CD4-positive, alpha-beta T cell treated with Interleukin-17A for 1 hour (primary cell): ENCODE measurements around the gene TERT.
"Not testable (repeated sequence)": the region's sequence is repeated elsewhere in the genome, so short reads cannot be mapped to it uniquely, and the experiment has no call there.

ENCODE experiments used
- DNase-seq: peaks from one replicate; pipeline ENCODE4 v3.0.0-alpha.2; 2020

The TERT gene

GRCh38 chr5:1231354-1231905, 63.4 kb downstream of the TERT start:
- DNase-seq, result no peak

GRCh38 chr5:1230551-1230950, 64.3 kb downstream of the TERT start:
- no peak for DNase-seq

GRCh38 chr5:1229822-1230221, 65.0 kb downstream of the TERT start:
- no peak for DNase-seq

- DNase-seq, result not testable (repeated sequence)
These were observed 65.8 kb downstream of the TERT start for GRCh38 chr5:1229023-1229422.

GRCh38 chr5:1228120-1228519, 66.7 kb downstream of the TERT start:
- no peak for DNase-seq

GRCh38 chr5:1227667-1228066, 67.2 kb downstream of the TERT start:
- no peak for DNase-seq

GRCh38 chr5:1226839-1227581, 67.9 kb downstream of the TERT start:
- DNase-seq, result no peak

- no peak for DNase-seq
These were observed 68.6 kb downstream of the TERT start for GRCh38 chr5:1226231-1226630.

- no peak for DNase-seq
These were observed 69.8 kb downstream of the TERT start, which contains the start of gene SLC6A18 for GRCh38 chr5:1225081-1225480. Gene SLC6A18 (plus strand): TSS chr5:1225381. CDS start chr5:1225478, 97 bp downstream.

- no peak for DNase-seq
These were observed 70.2 kb downstream of the TERT start for GRCh38 chr5:1224631-1225030.

- DNase-seq, result no peak
These were observed 71.6 kb downstream of the TERT start for GRCh38 chr5:1223278-1223670.

GRCh38 chr5:1222621-1223277, 72.1 kb downstream of the TERT start:
- DNase-seq, result no peak

- no peak for DNase-seq
These were observed 72.7 kb downstream of the TERT start for GRCh38 chr5:1222147-1222546.

GRCh38 chr5:1221721-1222120, 73.1 kb downstream of the TERT start:
- no peak for DNase-seq

- no peak for DNase-seq
These were observed 74.0 kb downstream of the TERT start for GRCh38 chr5:1220831-1221230.

- no peak for DNase-seq
These were observed 74.5 kb downstream of the TERT start for GRCh38 chr5:1220351-1220750.

- DNase-seq, result no peak
These were observed 75.1 kb downstream of the TERT start for GRCh38 chr5:1219768-1220100.

GRCh38 chr5:1219098-1219767, 75.6 kb downstream of the TERT start:
- DNase-seq, result no peak

GRCh38 chr5:1218351-1219080, 76.4 kb downstream of the TERT start:
- DNase-seq, result no peak

GRCh38 chr5:1217596-1218206, 77.2 kb downstream of the TERT start:
- DNase-seq, result no peak

- DNase-seq, result no peak
These were observed 78.0 kb downstream of the TERT start for GRCh38 chr5:1216918-1217295.

- no peak for DNase-seq
These were observed 78.5 kb downstream of the TERT start for GRCh38 chr5:1216211-1216917.
